Activated naive CD4-positive, alpha-beta T cell treated with anti-CD3 and anti-CD28 coated beads, Interleukin-2, amount 50 U/mL, for 16 hours (primary cell): Measurements from ENCODE around the gene FECH.
"Not testable (repeated sequence)": the region's sequence is repeated elsewhere in the genome, so short reads cannot be mapped to it uniquely, and the experiment has no call there.

Experiments
- DNase-seq: peaks from one replicate; pipeline ENCODE4 v3.0.0-alpha.2; 2020

The FECH gene

GRCh38 chr18:57586251-57587049, at the start of gene FECH:
Gene FECH, minus strand, starts transcription at chr18:57586702. Its CDS starts 82 bp downstream, at chr18:57586620.
- DNase-seq: peak; percentile 69

- DNase-seq: no peak
These were observed 48.7 kb upstream of the FECH start for GRCh38 chr18:57635003-57635822.

GRCh38 chr18:57631697-57632096, 45.2 kb upstream of the FECH start:
- DNase-seq: no peak

- no peak for DNase-seq
These were observed 44.5 kb upstream of the FECH start for GRCh38 chr18:57630754-57631595.

GRCh38 chr18:57630002-57630753, 43.7 kb upstream of the FECH start:
- peak; percentile 95 for DNase-seq

- DNase-seq: no peak
These were observed 42.9 kb upstream of the FECH start for GRCh38 chr18:57629422-57629821.

GRCh38 chr18:57627488-57627887, 41.0 kb upstream of the FECH start:
- no peak for DNase-seq

- no peak for DNase-seq
These were observed 38.5 kb upstream of the FECH start for GRCh38 chr18:57624988-57625387.

- no peak for DNase-seq
These were observed 34.7 kb upstream of the FECH start for GRCh38 chr18:57621246-57621604.

GRCh38 chr18:57619876-57620275, 33.4 kb upstream of the FECH start:
- DNase-seq: no peak

GRCh38 chr18:57618910-57619309, 32.4 kb upstream of the FECH start:
- DNase-seq: no peak

- no peak for DNase-seq
These were observed 17.4 kb upstream of the FECH start for GRCh38 chr18:57603871-57604270.

GRCh38 chr18:57595347-57595746, 8.8 kb upstream of the FECH start:
- DNase-seq: no peak

- not testable (repeated sequence) for DNase-seq
These were observed 6.2 kb upstream of the FECH start for GRCh38 chr18:57592716-57593115.

GRCh38 chr18:57589161-57589560, 2.7 kb upstream of the FECH start:
- no peak for DNase-seq

GRCh38 chr18:57587098-57587661, 678 bp upstream of the FECH start:
- no peak for DNase-seq

GRCh38 chr18:57585855-57586250, 649 bp downstream of the FECH start:
- no peak for DNase-seq

- no peak for DNase-seq
These were observed 1.1 kb downstream of the FECH start for GRCh38 chr18:57585421-57585820.

GRCh38 chr18:57584444-57584843, 2.1 kb downstream of the FECH start:
- no peak for DNase-seq

- DNase-seq: no peak
These were observed 3.1 kb downstream of the FECH start for GRCh38 chr18:57583297-57583835.

GRCh38 chr18:57581301-57581934, 5.1 kb downstream of the FECH start:
- DNase-seq: no peak
